ENCODE results near the gene WDTC1. TPM values are rescaled to one million over a fixed set of nuclear protein-coding genes. Genes with fewer than 3 reads are reported as not detected.

Gene WDTC1
- total RNA-seq, 4 donors from 2014 or later, result 21.4 to 40.9 (median 27.9) TPM

DNA sequence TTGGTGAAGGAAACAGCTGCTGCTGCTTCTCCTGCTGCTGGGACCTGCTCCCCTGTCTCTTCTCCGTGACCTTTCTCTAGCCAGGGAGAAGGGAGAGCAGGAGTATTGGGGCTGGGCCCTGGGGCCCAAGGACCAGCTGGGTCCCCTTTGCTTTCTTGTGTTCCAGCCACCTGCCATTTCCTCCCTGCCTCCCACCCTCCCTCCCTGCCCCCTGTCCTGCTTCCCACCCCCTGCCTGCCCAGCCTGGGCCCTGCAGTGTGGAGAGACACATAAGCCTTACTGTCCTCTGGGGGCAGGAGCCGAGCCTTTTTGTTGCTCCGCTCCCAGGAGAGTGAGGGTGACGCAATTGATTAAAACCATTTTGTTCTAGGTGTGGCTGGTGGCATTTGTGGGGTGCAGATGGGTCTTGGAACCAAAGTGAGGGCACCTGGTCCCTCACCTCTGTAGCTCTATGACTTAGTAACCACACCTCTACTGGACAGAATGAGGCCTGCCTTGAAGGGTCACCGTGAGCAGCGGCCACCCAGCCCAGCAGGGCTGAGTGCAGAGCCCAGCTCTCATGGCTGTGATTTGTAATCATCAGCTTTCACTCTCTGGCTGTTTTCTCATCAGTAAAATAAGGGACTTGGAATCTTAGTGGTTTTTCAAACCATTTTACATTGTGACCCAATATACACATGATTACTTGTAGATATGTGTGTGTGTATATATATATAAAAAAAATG, 73.6 kb downstream of the WDTC1 start:
- TF ChIP-seq, protein P1, sequence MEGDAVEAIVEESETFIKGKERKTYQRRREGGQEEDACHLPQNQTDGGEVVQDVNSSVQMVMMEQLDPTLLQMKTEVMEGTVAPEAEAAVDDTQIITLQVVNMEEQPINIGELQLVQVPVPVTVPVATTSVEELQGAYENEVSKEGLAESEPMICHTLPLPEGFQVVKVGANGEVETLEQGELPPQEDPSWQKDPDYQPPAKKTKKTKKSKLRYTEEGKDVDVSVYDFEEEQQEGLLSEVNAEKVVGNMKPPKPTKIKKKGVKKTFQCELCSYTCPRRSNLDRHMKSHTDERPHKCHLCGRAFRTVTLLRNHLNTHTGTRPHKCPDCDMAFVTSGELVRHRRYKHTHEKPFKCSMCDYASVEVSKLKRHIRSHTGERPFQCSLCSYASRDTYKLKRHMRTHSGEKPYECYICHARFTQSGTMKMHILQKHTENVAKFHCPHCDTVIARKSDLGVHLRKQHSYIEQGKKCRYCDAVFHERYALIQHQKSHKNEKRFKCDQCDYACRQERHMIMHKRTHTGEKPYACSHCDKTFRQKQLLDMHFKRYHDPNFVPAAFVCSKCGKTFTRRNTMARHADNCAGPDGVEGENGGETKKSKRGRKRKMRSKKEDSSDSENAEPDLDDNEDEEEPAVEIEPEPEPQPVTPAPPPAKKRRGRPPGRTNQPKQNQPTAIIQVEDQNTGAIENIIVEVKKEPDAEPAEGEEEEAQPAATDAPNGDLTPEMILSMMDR (IDR thresholded peaks at IDR 0.05; ENCODE audit: low read depth), result no peak

DNA sequence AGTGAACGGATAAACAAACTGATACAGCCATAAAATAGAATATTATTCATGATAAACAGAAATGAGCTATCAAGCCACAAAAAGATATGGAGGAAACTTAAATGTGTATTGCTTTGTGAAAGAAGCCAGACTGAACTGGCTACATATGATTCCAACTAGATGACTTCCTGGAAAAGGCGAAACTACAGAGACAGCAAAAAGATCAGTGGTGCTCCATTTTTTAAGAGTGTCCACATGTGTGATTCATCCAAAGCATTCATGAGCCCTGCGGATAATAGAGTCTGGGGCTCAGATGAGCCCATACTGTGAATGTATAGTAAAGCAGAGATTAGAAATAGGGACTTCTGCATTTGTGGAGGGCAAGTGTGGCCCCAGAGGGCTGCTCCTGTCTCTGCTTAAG, 79.7 kb downstream of the WDTC1 start:
- TF ChIP-seq, protein P1 (IDR thresholded peaks at IDR 0.05; ENCODE audit: low read depth), result no peak

DNA sequence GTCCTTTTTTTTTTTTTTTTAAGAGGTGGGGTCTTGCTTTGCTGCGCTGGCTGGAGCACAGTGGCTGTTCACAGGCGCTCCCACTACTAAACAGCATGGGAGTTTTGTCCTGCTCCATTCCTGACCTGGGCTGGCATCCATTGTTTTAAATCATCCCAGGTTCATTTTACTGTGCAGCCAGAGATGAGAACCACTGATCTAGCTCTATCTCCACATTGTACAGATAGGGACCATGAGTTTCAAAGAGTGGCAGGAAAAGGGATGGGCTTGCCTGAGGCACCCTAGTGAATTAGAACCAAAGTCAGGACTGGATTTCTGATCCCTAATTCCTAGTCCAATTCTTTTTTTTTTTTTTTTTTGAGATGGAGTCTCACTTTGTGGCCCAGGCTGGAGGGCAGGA, 80.3 kb downstream of the WDTC1 start:
- TF ChIP-seq, protein P1 (IDR thresholded peaks at IDR 0.05; ENCODE audit: low read depth), result no peak

DNA sequence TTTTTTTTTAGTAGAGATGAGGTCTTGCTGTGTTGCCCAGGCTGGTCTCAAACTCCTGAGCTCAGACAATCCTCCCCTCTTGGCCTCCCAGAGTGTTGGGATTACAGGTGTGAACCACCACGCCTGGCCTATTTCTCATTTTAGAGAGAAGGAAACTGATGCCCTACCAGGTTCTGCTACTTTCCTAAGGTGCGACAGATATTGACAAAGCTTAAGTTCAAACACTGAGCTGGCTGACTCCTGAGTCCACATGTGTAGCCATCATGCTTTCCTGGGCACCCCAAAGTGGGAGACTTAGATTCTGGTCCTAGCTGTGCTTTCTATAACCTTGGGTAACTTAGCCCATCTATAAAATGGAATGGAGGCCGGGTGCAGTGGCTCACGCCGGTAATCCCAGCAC, 82.4 kb downstream of the WDTC1 start:
- TF ChIP-seq, protein P1 (IDR thresholded peaks at IDR 0.05; ENCODE audit: low read depth), result no peak

DNA sequence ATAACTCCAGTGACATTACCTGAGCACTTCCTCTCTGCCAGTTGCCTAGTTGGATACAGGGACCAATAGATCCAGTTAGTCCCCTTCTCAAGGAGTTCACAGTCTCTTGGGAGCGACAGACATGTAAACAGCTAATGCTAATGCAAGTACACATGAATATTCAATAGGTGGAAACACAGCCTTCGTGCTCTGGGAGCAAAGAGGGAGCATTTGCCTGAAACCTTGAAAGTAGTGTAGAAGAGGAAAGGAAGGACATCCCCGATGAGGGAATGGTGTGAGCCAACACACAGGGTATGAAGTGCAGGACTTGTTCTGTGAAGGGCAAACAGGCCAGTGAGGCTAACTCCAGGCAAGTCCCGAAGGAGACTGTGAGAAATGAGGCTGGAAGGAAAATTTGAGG, 83.7 kb downstream of the WDTC1 start:
- TF ChIP-seq, protein P1 (IDR thresholded peaks at IDR 0.05; ENCODE audit: low read depth), result no peak

DNA sequence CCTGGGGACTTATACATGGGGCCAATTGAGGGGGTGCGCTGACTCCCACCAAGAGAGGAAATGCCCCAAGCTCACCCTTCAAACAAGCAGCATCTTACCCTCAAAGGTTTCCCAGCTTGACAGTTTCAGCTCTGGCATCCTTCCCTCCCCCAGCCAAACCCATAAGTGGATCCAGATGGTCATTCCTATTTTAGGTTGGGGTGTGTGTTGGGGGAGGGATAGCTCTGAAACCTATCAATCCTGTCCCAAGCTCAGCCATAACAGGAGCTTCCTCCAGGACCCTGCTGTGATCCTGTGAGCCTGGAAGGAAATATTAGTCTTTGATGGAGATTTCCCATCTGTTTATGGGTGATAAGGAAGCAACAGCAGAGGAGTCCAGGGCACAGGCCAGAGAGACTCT, 84.2 kb downstream of the WDTC1 start:
- TF ChIP-seq, protein P1 (IDR thresholded peaks at IDR 0.05; ENCODE audit: low read depth), result no peak

DNA sequence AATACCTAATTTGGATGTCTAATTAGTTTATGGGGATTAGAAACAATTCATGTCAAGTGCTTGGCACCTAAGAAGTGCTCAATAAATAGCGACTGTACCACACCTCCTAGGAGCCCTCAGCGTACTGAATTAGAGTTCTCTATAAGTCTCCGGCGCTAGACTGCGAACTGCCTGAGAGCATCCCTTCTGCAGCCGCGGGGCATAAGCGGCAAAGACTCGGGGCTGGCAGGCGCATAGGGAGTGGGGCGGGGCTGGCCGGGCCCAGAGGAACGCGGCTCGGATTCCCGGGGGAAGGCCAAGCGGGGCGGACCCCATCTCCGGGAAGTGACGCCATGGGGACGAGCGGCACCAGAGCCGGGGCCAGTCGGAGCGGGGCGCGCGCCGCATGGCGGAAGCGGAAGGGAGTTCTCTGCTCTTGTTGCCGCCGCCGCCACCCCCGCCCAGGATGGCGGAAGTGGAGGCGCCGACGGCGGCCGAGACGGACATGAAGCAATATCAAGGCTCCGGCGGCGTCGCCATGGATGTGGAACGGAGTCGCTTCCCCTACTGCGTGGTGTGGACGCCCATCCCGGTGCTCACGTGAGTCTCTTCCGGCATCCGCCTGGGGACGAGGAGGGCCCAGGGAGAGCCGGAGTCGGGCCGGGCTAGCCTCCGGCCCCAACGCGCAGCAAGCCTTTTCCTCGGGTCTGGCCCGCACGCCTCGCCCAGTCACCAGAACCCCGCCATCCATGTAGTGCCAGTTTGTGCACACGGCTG, 87.6 kb downstream of the WDTC1 start, which contains the start of gene TMEM222:
TMEM222 (plus strand) TSS at position 351 of the 756 bp plus-strand sequence; CDS start at position 386, 35 bp downstream.
- TF ChIP-seq, protein P1 (IDR thresholded peaks at IDR 0.05; ENCODE audit: low read depth), result no peak
